Right lobe of liver (tissue), 6 donors: Measurements from ENCODE around the gene PYGB. TPM values are rescaled to one million over a fixed set of nuclear protein-coding genes. Genes with fewer than 3 reads are reported as not detected.

Experiments used
- ATAC-seq, 4 donors: fragments of 200-7000 bp; cut with Tn5 transposase; one replicate each; pipeline ENCODE4 v1.9.1; 2020; ENCODE audit warnings: mild to moderate bottlenecking in 4 of 4, moderate library complexity in 4 of 4
- DNase-seq, 3 donors: peaks; one replicate each; pipeline ENCODE4 v3.0.0-alpha.2; 2020
- H3K27ac ChIP-seq, 3 donors: fragments of 200-600 bp; one replicate each; pipeline ENCODE4 v1.8.0; 2022
- H3K27me3 ChIP-seq, 2 donors: fragments of 200-600 bp; one replicate each; pipeline ENCODE4 v1.8.0; 2022
- H3K36me3 ChIP-seq, 4 donors: fragments of 200-600 bp; sonication (generic) in 1 of 4; one replicate each; pipeline versions ENCODE4 v1.5.1 to v1.8.0; 2017 to 2022; ENCODE audit warnings: control low read depth in 1 of 4
- H3K4me1 ChIP-seq, 4 donors: fragments of 200-600 bp; sonication (generic) in 1 of 4; one replicate each; pipeline versions ENCODE4 v1.5.1 to v1.8.0; 2017 to 2022; ENCODE audit warnings: control low read depth in 1 of 4
- H3K4me3 ChIP-seq, 3 donors: fragments of 200-600 bp; one replicate each; pipeline ENCODE4 v1.8.0; 2022
- H3K9me3 ChIP-seq, 4 donors: fragments of 200-600 bp; sonication (generic) in 1 of 4; one replicate each; pipeline versions ENCODE4 v1.5.1 to v1.8.0; 2017 to 2022; ENCODE audit warnings: control low read depth in 1 of 4
- CTCF ChIP-seq, 4 donors: fragments of 200-600 bp in 3 of 4; fragments of 450-650 bp in 1 of 4; IDR thresholded peaks; one replicate each; pipeline versions ENCODE4 v1.5.1 to v1.8.0; 2016 to 2022; ENCODE audit warnings: antibody characterized with exemption in 4 of 4, mild to moderate bottlenecking in 2 of 4
- POLR2A ChIP-seq: fragments of 450-650 bp; IDR thresholded peaks from one replicate; pipeline ENCODE4 v1.6.1; 2017; ENCODE audit warnings: antibody characterized with exemption, mild to moderate bottlenecking
- WGBS: methylation state at CpG from one replicate; pipeline ENCODE4 v1.1.6; 2018; ENCODE audit warnings: low coverage, low lambda C conversion rate; ENCODE audit not compliant: insufficient coverage; ENCODE audit errors: missing lambda C conversion rate; 5-methylcytosine and 5-hydroxymethylcytosine counted together
- intact Hi-C, 2 donors: fragments of 100-400 bp; cut with DNase I; formaldehyde crosslinking; loops; one replicate each; pipeline versions ENCODE4 v1.11.2 to v1.14.1; 2022
- total RNA-seq, 6 experiments: library from RNA; depleted of rRNA in 2 of 6; stranded (reverse); fragments of >200 nt in 2 of 6; fragmentation: NEBNext Ultra II Directional in 3 of 6; extraction: Animal tissue kit (Norgen Biotek cat#: 25700) in 3 of 6; gene quantifications; one replicate each; pipeline versions ENCODE4 v1.1.0 to v1.2.4, GENCODE V29; 2016 to 2023
- donor health status: DM: no; HTN: yes; CAD: no.
- donor health status: DM: no; HTN: no; CAD: no.
- donor health status: DM: no; HTN: no; CAD: no.
- donor health status: DM: no; HTN: yes; CAD: no.
- donor health status: DM: no; HTN: yes; CAD: no.

The PYGB gene
- total RNA-seq, 6 experiments from 2014 or later = 6.6 to 27.4 (median 13.2) TPM

GRCh38 chr20:25273541-25274358, 25.9 kb downstream of the PYGB start:
- no peaks in the 10 kb centered on the region for H3K4me1 ChIP-seq
- no peaks in the 10 kb centered on the region for H3K27me3 ChIP-seq
- ATAC-seq = no peak
- H3K9me3 ChIP-seq = no peaks in the 10 kb centered on the region
- TF ChIP-seq POLR2A (no peak), CTCF (IDR thresholded peaks at IDR 0.05) (no peak)
- H3K36me3 ChIP-seq = peaks cover 0 to 5% (median 0%) of the 10 kb centered on the region in 4 donors
- peak in 1 of 3 donors; percentile 29 for DNase-seq
- no peak overlapping the region for H3K27ac ChIP-seq
- H3K4me3 ChIP-seq = no peak overlapping the region
- 93% methylated on average over 15 of the region's 20 CpGs for WGBS
- intact Hi-C loops = loop anchor here in 1 of 2 donors (10.0 kb wide), 1 partner anchor 79 kb away; the partner anchor contains the start of gene ENTPD6

- H3K27ac ChIP-seq = no peak overlapping the region
- no peak for TF ChIP-seq CTCF (IDR thresholded peaks at IDR 0.05)
- TF ChIP-seq POLR2A = no peak
- intact Hi-C loops = loop anchor here in 1 of 2 donors (10.0 kb wide), 1 partner anchor 80 kb away; the partner anchor contains the start of gene ENTPD6
- DNase-seq (peak; percentile 9 to 44 (median 33)), ATAC-seq (no peak)
- H3K27me3 ChIP-seq = no peaks in the 10 kb centered on the region
- no peaks in the 10 kb centered on the region for H3K4me1 ChIP-seq
- H3K4me3 ChIP-seq = no peak overlapping the region
- no peaks in the 10 kb centered on the region for H3K9me3 ChIP-seq
- 100% methylated on average over 1 of the region's 20 CpGs for WGBS
- H3K36me3 ChIP-seq = peaks cover 0 to 5% (median 0%) of the 10 kb centered on the region in 4 donors
Observed at GRCh38 chr20:25274481-25274880, 26.6 kb downstream of the PYGB start.

GRCh38 chr20:25274891-25275812, 27.3 kb downstream of the PYGB start:
- Histone ChIP-seq H3K27me3 (no peaks in the 10 kb centered on the region), H3K27ac (no peak overlapping the region), H3K4me1 (no peaks in the 10 kb centered on the region), H3K9me3 (no peaks in the 10 kb centered on the region), H3K36me3 (peaks cover 0 to 5% (median 0%) of the 10 kb centered on the region in 4 donors), H3K4me3 (no peak overlapping the region)
- no peak for ATAC-seq
- TF ChIP-seq CTCF (IDR thresholded peaks at IDR 0.05) (no peak), POLR2A (no peak)
- 95% methylated on average over 12 of the region's 32 CpGs for WGBS
- intact Hi-C loops = loop anchor here in 1 of 2 donors (10.0 kb wide), 1 partner anchor 80 kb away; the partner anchor contains the start of gene ENTPD6
- peak; percentile 17 to 41 (median 31) for DNase-seq

GRCh38 chr20:25275813-25276532, 28.1 kb downstream of the PYGB start:
- Histone ChIP-seq H3K4me3 (no peak overlapping the region), H3K4me1 (no peaks in the 10 kb centered on the region), H3K27me3 (no peaks in the 10 kb centered on the region), H3K9me3 (no peaks in the 10 kb centered on the region), H3K36me3 (peaks cover 0 to 5% (median 0%) of the 10 kb centered on the region in 4 donors), H3K27ac (no peak overlapping the region)
- ATAC-seq = no peak
- intact Hi-C loops = loop anchor here in 1 of 2 donors (10.0 kb wide), 1 partner anchor 81 kb away; the partner anchor contains the start of gene ENTPD6
- WGBS = 95% methylated on average over 8 of the region's 20 CpGs
- peak; percentile 13 to 37 (median 32) for DNase-seq
- no peak for TF ChIP-seq CTCF (IDR thresholded peaks at IDR 0.05)
- no peak for TF ChIP-seq POLR2A
